AG09319 (cell line): ENCODE results near the gene PYCARD.

Experiments
- DNase-seq: peaks from one replicate; pipeline ENCODE4 v3.0.0-alpha.2; 2010; ENCODE audit warnings: low read depth; ENCODE audit errors: extremely low read depth
- TF ChIP-seq, protein P1 (sequence below): IDR thresholded peaks from 2 replicates; pipeline ENCODE4 v1.5.1; 2011; ENCODE audit warnings: low read depth, mild to moderate bottlenecking, inconsistent platforms, low read length, moderate library complexity

Gene PYCARD

GRCh38 chr16:31242206-31242605, 39.6 kb upstream of the PYCARD start:
- no peak for DNase-seq
- TF ChIP-seq, protein P1, sequence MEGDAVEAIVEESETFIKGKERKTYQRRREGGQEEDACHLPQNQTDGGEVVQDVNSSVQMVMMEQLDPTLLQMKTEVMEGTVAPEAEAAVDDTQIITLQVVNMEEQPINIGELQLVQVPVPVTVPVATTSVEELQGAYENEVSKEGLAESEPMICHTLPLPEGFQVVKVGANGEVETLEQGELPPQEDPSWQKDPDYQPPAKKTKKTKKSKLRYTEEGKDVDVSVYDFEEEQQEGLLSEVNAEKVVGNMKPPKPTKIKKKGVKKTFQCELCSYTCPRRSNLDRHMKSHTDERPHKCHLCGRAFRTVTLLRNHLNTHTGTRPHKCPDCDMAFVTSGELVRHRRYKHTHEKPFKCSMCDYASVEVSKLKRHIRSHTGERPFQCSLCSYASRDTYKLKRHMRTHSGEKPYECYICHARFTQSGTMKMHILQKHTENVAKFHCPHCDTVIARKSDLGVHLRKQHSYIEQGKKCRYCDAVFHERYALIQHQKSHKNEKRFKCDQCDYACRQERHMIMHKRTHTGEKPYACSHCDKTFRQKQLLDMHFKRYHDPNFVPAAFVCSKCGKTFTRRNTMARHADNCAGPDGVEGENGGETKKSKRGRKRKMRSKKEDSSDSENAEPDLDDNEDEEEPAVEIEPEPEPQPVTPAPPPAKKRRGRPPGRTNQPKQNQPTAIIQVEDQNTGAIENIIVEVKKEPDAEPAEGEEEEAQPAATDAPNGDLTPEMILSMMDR, result no peak

DNA sequence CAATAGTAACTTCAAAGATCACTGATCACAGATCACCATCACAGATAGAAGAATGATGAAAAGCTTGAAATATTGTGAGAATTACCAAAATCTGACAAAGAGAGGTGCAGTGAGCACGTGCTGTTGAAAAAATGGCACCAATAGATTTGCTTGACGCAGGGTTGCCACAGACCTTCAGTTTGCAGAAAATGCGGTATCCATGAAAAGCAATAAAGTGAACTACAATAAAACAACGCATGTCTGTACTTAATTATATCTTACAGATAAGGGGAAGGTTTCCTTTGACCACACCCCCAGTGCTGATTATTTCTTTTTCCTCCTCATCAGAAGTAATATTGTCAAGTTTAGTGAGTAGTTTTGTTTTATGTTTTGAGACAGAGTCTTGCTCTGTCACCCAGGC, 35.5 kb upstream of the PYCARD start:
- TF ChIP-seq, protein P1, result no peak
- no peak for DNase-seq

- no peak for DNase-seq
- TF ChIP-seq, protein P1, result no peak
These were observed 26.9 kb upstream of the PYCARD start for GRCh38 chr16:31229501-31229900.

- TF ChIP-seq, protein P1, result no peak
- DNase-seq, result no peak
These were observed 25.6 kb upstream of the PYCARD start for GRCh38 chr16:31228206-31228605.

DNA sequence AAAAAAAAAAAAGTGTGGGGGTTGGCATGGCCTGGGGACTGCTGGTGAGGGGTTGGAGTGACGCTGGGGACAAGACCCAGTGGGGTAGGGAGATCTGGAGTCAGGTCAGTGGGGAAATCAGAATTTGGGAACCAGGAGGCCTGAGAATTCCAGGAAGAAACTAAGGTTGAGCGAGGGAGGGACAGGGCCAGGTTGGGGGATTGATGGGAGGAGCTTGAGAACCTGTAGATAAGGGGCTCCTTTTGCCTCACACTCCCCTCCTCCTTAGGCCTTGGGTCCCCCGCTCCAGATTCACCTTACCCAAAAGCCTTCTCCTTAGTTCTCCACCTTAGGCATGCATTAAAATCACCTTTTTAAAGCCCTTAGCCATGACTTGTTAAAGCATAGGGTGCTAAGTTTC, 22.6 kb upstream of the PYCARD start:
- no peak for DNase-seq
- TF ChIP-seq, protein P1, result no peak

- no peak for DNase-seq
- TF ChIP-seq, protein P1, result no peak
These were observed 21.8 kb upstream of the PYCARD start for GRCh38 chr16:31224092-31224955.

DNA sequence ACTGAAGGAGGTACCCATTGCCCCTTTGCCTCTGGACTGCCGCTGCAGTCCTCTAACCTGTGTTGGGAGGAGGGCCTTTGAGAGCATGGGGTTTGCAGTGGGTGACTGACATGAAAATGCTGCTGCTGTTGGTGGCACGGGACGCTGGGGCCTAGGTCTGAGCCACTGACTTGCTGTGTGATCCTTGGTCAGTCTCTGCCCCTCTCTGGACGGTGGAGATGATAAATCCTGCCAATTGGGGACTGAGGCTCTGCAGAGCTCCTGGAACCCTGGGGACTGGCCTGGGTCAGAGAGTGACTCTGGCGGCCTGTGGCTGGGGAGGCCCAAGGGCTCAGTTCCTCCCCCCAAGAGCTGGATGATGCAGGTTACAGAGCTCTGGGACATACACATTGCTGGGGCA, 20.5 kb upstream of the PYCARD start:
- DNase-seq, result no peak
- TF ChIP-seq, protein P1, result no peak
